ENCODE results near the gene CCDC142. TPM values are rescaled to one million over a fixed set of nuclear protein-coding genes. Genes with fewer than 3 reads are reported as not detected.
"Not testable (repeated sequence)": the region's sequence is repeated elsewhere in the genome, so short reads cannot be mapped to it uniquely, and the experiment has no call there.

Gene CCDC142
- total and polyA plus RNA-seq, 9 donors: 3.7 to 31.1 (median 21.7) TPM

DNA sequence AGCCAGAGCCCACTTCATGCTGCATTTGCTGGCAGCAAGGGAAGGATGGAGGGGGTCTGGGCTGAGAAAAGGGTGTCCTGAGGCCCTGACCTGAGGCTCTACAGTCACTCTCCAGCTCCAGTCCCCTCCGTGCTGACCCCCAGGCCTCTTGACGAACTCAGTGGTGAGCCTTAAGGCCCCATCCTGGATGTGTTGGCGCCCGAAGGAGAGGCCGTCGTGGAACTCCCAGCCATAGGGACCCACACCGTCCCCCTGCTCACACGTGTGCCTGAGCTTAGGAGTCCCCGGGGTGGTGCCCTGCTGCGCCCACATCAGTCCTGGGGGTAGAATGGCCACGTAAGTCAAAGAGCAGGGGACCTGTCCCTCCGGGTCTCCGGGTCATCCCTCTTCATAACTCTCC, 18.4 kb downstream of the CCDC142 start:
- no peaks in the 10 kb centered on the region for H3K36me3 ChIP-seq
- no peak for DNase-seq
- H3K4me3 ChIP-seq: peak overlapping the region; percentile 97
- H3K9me3 ChIP-seq: no peaks in the 10 kb centered on the region
- TF ChIP-seq EP300 (IDR thresholded peaks at IDR 0.05) (no peak), POLR2A (IDR thresholded peaks at IDR 0.05) (no peak)
- TF ChIP-seq, protein P1, sequence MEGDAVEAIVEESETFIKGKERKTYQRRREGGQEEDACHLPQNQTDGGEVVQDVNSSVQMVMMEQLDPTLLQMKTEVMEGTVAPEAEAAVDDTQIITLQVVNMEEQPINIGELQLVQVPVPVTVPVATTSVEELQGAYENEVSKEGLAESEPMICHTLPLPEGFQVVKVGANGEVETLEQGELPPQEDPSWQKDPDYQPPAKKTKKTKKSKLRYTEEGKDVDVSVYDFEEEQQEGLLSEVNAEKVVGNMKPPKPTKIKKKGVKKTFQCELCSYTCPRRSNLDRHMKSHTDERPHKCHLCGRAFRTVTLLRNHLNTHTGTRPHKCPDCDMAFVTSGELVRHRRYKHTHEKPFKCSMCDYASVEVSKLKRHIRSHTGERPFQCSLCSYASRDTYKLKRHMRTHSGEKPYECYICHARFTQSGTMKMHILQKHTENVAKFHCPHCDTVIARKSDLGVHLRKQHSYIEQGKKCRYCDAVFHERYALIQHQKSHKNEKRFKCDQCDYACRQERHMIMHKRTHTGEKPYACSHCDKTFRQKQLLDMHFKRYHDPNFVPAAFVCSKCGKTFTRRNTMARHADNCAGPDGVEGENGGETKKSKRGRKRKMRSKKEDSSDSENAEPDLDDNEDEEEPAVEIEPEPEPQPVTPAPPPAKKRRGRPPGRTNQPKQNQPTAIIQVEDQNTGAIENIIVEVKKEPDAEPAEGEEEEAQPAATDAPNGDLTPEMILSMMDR (IDR thresholded peaks at IDR 0.05): no peak
- intact Hi-C loops (cut with DNase I): no loop called here
- peaks cover 6% of the 10 kb centered on the region for H3K4me1 ChIP-seq (ENCODE audit: insufficient read depth)
- H3K27ac ChIP-seq: peak overlapping the region in 1 of 2 donors; percentile 53
- WGBS, 3 donors: 0 to 3% (median 2%) methylated on average over 11 to 13 of the region's 13 CpGs
- H3K27me3 ChIP-seq: no peaks in the 10 kb centered on the region

DNA sequence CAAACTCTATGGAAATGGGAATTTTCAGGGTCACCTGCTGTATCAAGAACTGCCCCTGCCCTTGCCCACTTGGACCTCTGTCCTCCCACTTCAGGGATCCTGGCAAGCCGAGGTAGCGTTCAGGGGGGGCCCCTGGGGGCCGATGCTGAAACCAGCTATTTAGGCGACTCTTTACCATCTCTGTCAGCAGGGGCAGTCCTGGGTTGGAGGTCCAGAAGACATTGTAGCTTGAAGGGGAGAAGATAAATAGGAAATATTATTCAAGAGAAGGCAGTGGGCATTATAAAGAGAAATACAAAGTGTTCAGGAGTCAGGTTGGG, 20.1 kb downstream of the CCDC142 start:
- Histone ChIP-seq H3K36me3 (no peaks in the 10 kb centered on the region), H3K9me3 (no peaks in the 10 kb centered on the region), H3K27me3 (no peaks in the 10 kb centered on the region), H3K27ac (no peak overlapping the region), H3K4me3 (no peak overlapping the region), H3K4me1 (ENCODE audit: insufficient read depth) (peaks cover 9% of the 10 kb centered on the region)
- 78 to 83% (median 79%) methylated on average over 4 of the region's 4 CpGs for WGBS, 3 donors
- no peak for DNase-seq
- intact Hi-C loops (cut with DNase I): no loop called here
- TF ChIP-seq POLR2A (IDR thresholded peaks at IDR 0.05) (no peak), EP300 (IDR thresholded peaks at IDR 0.05) (no peak)
- TF ChIP-seq, protein P1 (IDR thresholded peaks at IDR 0.05): no peak

DNA sequence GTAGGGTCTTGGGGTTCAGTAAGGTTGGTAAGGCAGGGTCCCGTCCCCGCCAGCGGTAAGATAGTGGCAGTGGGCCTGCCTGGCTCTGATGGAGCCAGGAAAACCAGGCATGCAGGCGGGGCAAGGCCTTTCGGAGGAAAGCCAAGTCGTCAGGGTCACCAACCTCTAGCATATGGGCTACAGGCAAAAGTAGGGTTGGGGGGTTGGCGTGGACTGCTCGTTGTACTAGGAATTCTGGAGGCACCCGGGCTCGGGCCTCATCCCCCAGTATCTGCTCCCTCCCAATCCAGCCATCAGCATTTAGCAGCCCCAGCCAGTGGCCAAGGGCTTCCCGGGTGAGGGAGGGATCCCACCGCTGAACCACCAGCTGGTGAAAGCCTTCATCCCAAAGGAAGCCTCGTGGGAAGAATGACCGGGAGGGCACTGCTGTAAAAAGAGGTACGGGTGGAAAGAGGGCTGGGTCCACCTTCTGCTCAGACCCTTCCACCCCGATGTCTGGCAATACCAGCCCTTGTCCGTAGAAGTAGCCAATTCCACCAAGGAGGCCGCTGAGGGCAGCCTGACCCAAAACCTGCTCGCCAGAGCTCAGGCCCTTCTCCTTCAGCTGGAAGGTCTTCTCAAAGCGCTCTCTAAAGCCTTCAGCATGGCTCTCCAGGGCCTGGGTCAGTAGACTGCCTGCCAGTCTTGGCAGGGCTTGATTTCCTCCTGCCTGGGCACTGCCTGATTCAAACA, 20.6 kb downstream of the CCDC142 start:
- WGBS, 3 donors: 79 to 85% (median 82%) methylated on average over 20 of the region's 20 CpGs
- Histone ChIP-seq H3K4me1 (ENCODE audit: insufficient read depth) (peaks cover 9% of the 10 kb centered on the region), H3K36me3 (no peaks in the 10 kb centered on the region), H3K27me3 (no peaks in the 10 kb centered on the region), H3K4me3 (no peak overlapping the region), H3K9me3 (no peaks in the 10 kb centered on the region), H3K27ac (no peak overlapping the region)
- DNase-seq: no peak
- TF ChIP-seq POLR2A (IDR thresholded peaks at IDR 0.05) (no peak), EP300 (IDR thresholded peaks at IDR 0.05) (no peak)
- TF ChIP-seq, protein P1 (IDR thresholded peaks at IDR 0.05): no peak
- intact Hi-C loops (cut with DNase I): no loop called here

DNA sequence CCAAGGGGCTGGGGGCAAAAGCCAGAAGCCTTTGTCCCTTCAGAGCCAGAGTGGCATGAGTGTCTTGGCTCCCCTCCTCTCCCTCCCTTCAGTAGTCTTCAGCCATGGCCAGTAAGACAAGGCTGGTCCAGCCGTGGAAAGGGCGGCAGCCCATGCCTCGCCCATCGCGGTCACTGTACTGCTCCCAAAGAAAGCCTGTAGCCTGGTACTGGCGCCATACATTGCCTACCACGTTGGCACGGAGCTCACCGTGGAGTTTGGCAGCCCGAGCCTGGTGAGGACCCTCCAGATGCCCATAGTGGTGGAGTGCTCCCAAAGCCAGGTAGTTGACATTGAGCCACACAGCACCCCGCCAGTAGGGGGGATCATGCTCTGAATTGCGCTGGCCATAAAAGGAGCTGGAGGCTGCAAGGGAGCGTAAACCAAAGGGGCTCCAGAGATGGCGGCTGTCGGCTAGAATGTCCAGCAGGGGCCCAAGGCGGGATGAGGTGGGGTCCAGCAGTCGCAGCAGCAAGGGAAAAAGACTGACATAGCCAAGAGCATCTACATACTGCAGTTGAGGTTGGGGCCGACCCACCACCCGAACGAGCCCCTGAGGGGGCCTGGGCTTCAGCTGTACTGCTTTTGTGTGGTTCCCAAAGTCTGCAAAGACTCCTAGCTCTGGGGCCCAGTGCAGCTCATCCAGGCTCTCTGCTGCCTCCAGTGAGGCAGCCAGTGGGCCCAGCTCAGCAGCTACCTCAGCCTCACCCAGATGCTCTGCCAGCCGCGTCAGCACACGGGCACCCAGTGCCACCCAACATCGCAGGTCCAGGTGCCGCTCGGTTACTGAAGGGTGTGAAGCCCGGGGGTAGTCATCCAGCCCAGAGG, 21.4 kb downstream of the CCDC142 start:
- peaks cover 11% of the 10 kb centered on the region for H3K4me1 ChIP-seq (ENCODE audit: insufficient read depth)
- H3K27ac ChIP-seq: no peak overlapping the region
- H3K4me3 ChIP-seq: no peak overlapping the region
- no peaks in the 10 kb centered on the region for H3K9me3 ChIP-seq
- no peak for TF ChIP-seq POLR2A (IDR thresholded peaks at IDR 0.05)
- TF ChIP-seq, protein P1 (IDR thresholded peaks at IDR 0.05): no peak
- TF ChIP-seq EP300 (IDR thresholded peaks at IDR 0.05): no peak
- H3K36me3 ChIP-seq: no peaks in the 10 kb centered on the region
- H3K27me3 ChIP-seq: no peaks in the 10 kb centered on the region
- DNase-seq: peak in 1 of 5 donors; percentile 28
- 86 to 89% (median 86%) methylated on average over 25 to 27 of the region's 27 CpGs for WGBS, 3 donors
- intact Hi-C loops (cut with DNase I): no loop called here

DNA sequence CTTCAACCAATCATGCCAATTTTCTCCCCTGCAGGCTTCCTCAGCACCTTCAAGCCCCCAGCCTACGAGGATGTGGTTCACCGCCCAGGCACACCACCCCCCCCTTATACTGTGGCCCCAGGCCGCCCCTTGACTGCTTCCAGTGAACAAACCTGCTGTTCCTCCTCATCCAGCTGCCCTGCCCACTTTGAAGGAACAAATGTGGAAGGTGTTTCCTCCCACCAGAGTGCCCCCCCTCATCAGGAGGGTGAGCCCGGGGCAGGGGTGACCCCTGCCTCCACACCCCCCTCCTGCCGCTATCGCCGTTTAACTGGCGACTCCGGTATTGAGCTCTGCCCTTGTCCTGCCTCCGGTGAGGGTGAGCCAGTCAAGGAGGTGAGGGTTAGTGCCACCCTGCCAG, 22.6 kb downstream of the CCDC142 start:
- H3K9me3 ChIP-seq; H3K27ac ChIP-seq; H3K4me3 ChIP-seq; H3K36me3 ChIP-seq; H3K27me3 ChIP-seq; intact Hi-C loops (cut with DNase I); DNase-seq: not testable (repeated sequence)
- 64 to 69% (median 65%) methylated on average over 10 of the region's 10 CpGs for WGBS, 3 donors
- H3K4me1 ChIP-seq (ENCODE audit: insufficient read depth): peaks cover 15% of the 10 kb centered on the region

GRCh38 chr2:74459503-74460118, 23.2 kb downstream of the CCDC142 start:
- H3K4me1 ChIP-seq (ENCODE audit: insufficient read depth): peaks cover 15% of the 10 kb centered on the region
- H3K36me3 ChIP-seq; intact Hi-C loops (cut with DNase I); DNase-seq; H3K27me3 ChIP-seq; H3K9me3 ChIP-seq; H3K27ac ChIP-seq; H3K4me3 ChIP-seq: not testable (repeated sequence)
- WGBS, 3 donors: 68 to 76% (median 69%) methylated on average over 13 of the region's 13 CpGs
